Measurements from ENCODE around the gene BEAN1. TPM values are rescaled to one million over a fixed set of nuclear protein-coding genes. Genes with fewer than 3 reads are reported as not detected.
A peak's percentile ranks its signal among the peaks of the same experiment; 100 is the strongest.
"Not testable (repeated sequence)": the region's sequence is repeated elsewhere in the genome, so short reads cannot be mapped to it uniquely, and the experiment has no call there.

BEAN1 gene
- total RNA-seq, 1 donor, result 0.36 TPM

DNA sequence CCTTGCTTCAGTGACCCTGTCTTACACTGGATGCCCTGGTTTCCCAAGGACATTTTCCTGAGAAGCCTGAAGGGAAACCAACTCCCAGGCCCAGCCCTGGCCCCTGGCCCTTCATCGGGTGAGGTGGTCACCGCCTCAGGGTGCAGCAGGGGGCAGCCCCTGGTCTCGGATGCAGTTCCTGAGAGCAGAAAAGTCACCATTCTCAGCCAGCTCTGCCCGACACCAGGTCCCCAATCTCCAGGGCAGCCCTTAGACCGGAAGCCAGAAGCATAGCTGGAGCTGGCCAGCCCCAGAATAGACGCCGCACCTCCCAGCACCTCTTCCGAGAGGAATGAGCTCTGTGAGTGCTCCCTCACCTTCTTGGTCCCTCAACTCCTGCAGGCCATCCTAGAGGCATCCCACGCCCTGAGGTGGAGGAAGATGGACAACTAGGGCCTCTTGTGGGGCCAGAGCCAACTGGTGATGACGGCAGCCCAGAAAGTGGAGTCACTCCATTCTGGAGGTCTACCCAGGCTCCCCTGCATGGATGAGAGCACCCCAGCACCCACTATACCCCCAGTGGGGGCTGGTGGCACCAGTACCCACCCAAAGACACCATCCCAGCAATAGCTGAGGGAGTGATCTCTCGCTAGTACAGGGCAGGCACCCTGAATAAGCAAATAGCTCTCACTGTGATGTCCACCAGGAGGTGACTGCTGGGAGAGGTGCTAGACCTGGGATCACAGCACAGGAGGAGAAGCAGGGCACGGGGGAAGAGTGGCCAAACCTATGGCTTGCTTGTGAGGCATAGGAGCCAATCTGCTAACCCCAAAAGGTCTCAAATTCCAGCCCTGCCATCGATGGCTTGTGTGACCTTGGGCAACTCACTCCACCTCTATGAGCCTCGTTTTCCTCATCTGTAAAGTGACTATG lies 66.7 kb downstream of the BEAN1 start:
- Histone ChIP-seq H3K9me3 (ENCODE audit: low read depth, low read length) (no peaks in the 10 kb centered on the region), H3K4me2 (ENCODE audit: insufficient read depth, low read length) (no peak overlapping the region), H3K4me3 (ENCODE audit: insufficient read depth, low read length) (no peak overlapping the region), H3K27ac (ENCODE audit: low read depth, low read length) (no peak overlapping the region), H3K79me2 (ENCODE audit: insufficient read depth, low read length) (no peaks in the 10 kb centered on the region), H3K27me3 (ENCODE audit: insufficient read depth, low read length) (no peaks in the 10 kb centered on the region), H3K4me1 (ENCODE audit: insufficient read depth, low read length) (peaks cover 6% of the 10 kb centered on the region), H4K20me1 (ENCODE audit: insufficient read depth, low read length) (no peaks in the 10 kb centered on the region), H3K36me3 (ENCODE audit: insufficient read depth, low read length) (no peaks in the 10 kb centered on the region), H2AFZ (ENCODE audit: low read length) (no peak overlapping the region)
- TF ChIP-seq, protein P1, sequence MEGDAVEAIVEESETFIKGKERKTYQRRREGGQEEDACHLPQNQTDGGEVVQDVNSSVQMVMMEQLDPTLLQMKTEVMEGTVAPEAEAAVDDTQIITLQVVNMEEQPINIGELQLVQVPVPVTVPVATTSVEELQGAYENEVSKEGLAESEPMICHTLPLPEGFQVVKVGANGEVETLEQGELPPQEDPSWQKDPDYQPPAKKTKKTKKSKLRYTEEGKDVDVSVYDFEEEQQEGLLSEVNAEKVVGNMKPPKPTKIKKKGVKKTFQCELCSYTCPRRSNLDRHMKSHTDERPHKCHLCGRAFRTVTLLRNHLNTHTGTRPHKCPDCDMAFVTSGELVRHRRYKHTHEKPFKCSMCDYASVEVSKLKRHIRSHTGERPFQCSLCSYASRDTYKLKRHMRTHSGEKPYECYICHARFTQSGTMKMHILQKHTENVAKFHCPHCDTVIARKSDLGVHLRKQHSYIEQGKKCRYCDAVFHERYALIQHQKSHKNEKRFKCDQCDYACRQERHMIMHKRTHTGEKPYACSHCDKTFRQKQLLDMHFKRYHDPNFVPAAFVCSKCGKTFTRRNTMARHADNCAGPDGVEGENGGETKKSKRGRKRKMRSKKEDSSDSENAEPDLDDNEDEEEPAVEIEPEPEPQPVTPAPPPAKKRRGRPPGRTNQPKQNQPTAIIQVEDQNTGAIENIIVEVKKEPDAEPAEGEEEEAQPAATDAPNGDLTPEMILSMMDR (IDR thresholded peaks at IDR 0.05; ENCODE audit: extremely low read depth, low read depth, low read length), result no peak
- DNase-seq (ENCODE audit: insufficient read length, low spot score, missing footprints), result peak; percentile 22

DNA sequence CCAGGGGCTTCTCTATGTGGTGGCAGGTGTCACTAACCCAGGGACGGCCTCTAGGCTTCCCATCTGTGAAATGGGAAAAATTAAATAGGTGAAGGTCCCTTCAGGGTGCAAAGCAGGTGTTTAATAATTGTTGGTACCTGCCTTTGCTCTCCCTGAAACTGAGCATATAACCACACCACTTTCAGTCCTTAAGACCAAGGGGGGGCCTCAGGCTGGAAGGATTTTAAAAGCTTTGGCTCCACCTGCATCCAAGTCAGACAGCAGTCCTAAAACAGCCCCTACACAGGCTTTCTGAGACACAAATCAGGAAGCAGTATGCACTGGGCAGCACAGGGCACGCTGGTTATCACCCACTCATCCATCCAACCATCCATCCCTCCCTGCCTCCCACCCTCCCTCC lies 67.8 kb downstream of the BEAN1 start:
- no peak overlapping the region for H3K27ac ChIP-seq (ENCODE audit: low read depth, low read length)
- DNase-seq (ENCODE audit: insufficient read length, low spot score, missing footprints), result no peak
- no peaks in the 10 kb centered on the region for H3K4me1 ChIP-seq (ENCODE audit: insufficient read depth, low read length)
- H3K79me2 ChIP-seq (ENCODE audit: insufficient read depth, low read length), result no peaks in the 10 kb centered on the region
- no peaks in the 10 kb centered on the region for H3K27me3 ChIP-seq (ENCODE audit: insufficient read depth, low read length)
- no peaks in the 10 kb centered on the region for H3K9me3 ChIP-seq (ENCODE audit: low read depth, low read length)
- no peak overlapping the region for H2AFZ ChIP-seq (ENCODE audit: low read length)
- no peak overlapping the region for H3K4me2 ChIP-seq (ENCODE audit: insufficient read depth, low read length)
- H3K36me3 ChIP-seq (ENCODE audit: insufficient read depth, low read length), result no peaks in the 10 kb centered on the region
- TF ChIP-seq, protein P1 (IDR thresholded peaks at IDR 0.05; ENCODE audit: extremely low read depth, low read depth, low read length), result no peak
- no peak overlapping the region for H3K4me3 ChIP-seq (ENCODE audit: insufficient read depth, low read length)
- no peaks in the 10 kb centered on the region for H4K20me1 ChIP-seq (ENCODE audit: insufficient read depth, low read length)

DNA sequence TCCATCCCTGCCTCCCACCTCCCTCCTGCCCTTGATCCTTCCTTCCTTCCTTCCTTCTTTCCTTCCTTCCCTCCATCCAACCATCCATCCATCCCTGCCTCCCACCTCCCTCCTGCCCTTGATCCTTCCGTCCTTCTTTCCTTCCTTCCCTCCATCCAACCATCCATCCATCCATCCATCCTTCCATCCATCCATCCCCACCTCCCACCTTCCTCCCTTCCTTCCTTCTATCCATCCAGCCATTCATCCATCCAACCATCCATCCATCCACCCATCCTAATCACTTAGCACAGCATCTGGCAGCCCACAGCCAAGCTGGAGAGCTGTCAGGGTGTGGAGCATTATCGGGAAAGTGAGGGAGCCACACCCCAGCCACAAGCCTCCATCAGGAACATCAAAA lies 68.3 kb downstream of the BEAN1 start:
- H4K20me1 ChIP-seq (ENCODE audit: insufficient read depth, low read length), result no peaks in the 10 kb centered on the region
- H3K4me2 ChIP-seq (ENCODE audit: insufficient read depth, low read length), result no peak overlapping the region
- H3K36me3 ChIP-seq (ENCODE audit: insufficient read depth, low read length), result no peaks in the 10 kb centered on the region
- DNase-seq (ENCODE audit: insufficient read length, low spot score, missing footprints), result no peak
- H3K79me2 ChIP-seq (ENCODE audit: insufficient read depth, low read length), result no peaks in the 10 kb centered on the region
- no peak overlapping the region for H2AFZ ChIP-seq (ENCODE audit: low read length)
- no peak overlapping the region for H3K4me3 ChIP-seq (ENCODE audit: insufficient read depth, low read length)
- H3K27me3 ChIP-seq (ENCODE audit: insufficient read depth, low read length), result no peaks in the 10 kb centered on the region
- no peak overlapping the region for H3K27ac ChIP-seq (ENCODE audit: low read depth, low read length)
- H3K4me1 ChIP-seq (ENCODE audit: insufficient read depth, low read length), result no peaks in the 10 kb centered on the region
- TF ChIP-seq, protein P1 (IDR thresholded peaks at IDR 0.05; ENCODE audit: extremely low read depth, low read depth, low read length), result no peak
- H3K9me3 ChIP-seq (ENCODE audit: low read depth, low read length), result no peaks in the 10 kb centered on the region

DNA sequence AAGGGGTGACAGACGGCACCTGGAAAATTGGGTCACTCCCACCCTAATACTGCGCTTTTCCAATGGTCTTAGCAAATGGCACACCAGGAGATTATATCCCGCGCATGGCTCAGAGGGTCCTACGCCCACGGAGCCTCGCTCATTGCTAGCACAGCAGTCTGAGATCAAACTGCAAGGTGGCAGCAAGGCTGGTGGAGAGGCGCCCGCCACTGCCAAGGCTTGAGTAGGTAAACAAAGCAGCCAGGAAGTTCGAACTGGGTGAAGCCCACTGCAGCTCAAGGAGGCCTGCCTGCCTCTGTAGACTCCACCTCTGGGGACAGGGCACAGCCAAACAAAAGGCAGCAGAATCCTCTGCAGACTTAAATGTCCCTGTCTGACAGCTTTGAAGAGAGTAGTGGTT lies 69.1 kb downstream of the BEAN1 start:
- H3K4me1 ChIP-seq (ENCODE audit: insufficient read depth, low read length); H3K36me3 ChIP-seq (ENCODE audit: insufficient read depth, low read length); H3K27me3 ChIP-seq (ENCODE audit: insufficient read depth, low read length); H4K20me1 ChIP-seq (ENCODE audit: insufficient read depth, low read length); H2AFZ ChIP-seq (ENCODE audit: low read length); H3K4me2 ChIP-seq (ENCODE audit: insufficient read depth, low read length); H3K4me3 ChIP-seq (ENCODE audit: insufficient read depth, low read length); H3K27ac ChIP-seq (ENCODE audit: low read depth, low read length); H3K79me2 ChIP-seq (ENCODE audit: insufficient read depth, low read length); DNase-seq (ENCODE audit: insufficient read length, low spot score, missing footprints); H3K9me3 ChIP-seq (ENCODE audit: low read depth, low read length): not testable (repeated sequence)

DNA sequence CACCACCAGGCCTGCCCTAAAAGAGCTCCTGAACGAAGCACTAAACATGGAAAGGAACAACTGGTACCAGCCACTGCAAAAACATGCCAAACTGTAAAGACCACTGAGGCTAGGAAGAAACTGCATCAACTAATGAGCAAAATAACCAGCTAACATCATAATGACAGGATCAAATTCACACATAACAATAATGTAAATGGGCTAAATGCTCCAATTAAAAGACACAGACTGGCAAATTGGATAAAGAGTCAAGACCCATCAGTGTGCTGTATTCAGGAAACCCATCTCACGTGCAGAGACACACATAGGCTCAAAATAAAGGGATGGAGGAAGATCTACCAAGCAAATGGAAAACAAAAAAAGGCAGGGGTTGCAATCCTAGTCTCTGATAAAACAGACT lies 70.8 kb downstream of the BEAN1 start:
- not testable (repeated sequence) for H3K27ac ChIP-seq (ENCODE audit: low read depth, low read length); H3K4me3 ChIP-seq (ENCODE audit: insufficient read depth, low read length); H4K20me1 ChIP-seq (ENCODE audit: insufficient read depth, low read length); H2AFZ ChIP-seq (ENCODE audit: low read length); H3K9me3 ChIP-seq (ENCODE audit: low read depth, low read length); H3K36me3 ChIP-seq (ENCODE audit: insufficient read depth, low read length); H3K27me3 ChIP-seq (ENCODE audit: insufficient read depth, low read length); H3K4me2 ChIP-seq (ENCODE audit: insufficient read depth, low read length); DNase-seq (ENCODE audit: insufficient read length, low spot score, missing footprints); H3K4me1 ChIP-seq (ENCODE audit: insufficient read depth, low read length); H3K79me2 ChIP-seq (ENCODE audit: insufficient read depth, low read length)

DNA sequence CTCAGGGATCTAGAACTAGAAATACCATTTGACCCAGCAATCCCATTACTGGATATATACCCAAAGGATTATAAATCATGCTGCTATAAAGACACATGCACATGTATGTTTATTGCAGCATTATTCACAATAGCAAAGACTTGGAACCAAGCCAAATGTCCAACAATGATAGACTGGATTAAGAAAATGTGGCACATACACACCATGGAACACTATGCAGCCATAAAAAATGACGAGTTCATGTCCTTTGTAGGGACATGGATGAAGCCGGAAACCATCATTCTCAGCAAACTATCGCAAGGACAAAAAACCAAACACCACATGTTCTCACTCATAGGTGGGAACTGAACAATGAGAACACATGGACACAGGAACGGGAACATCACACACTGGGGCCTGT lies 74.5 kb downstream of the BEAN1 start:
- H3K79me2 ChIP-seq (ENCODE audit: insufficient read depth, low read length); H2AFZ ChIP-seq (ENCODE audit: low read length); H3K4me2 ChIP-seq (ENCODE audit: insufficient read depth, low read length); H3K27me3 ChIP-seq (ENCODE audit: insufficient read depth, low read length); DNase-seq (ENCODE audit: insufficient read length, low spot score, missing footprints); H3K4me3 ChIP-seq (ENCODE audit: insufficient read depth, low read length); H3K27ac ChIP-seq (ENCODE audit: low read depth, low read length); H3K9me3 ChIP-seq (ENCODE audit: low read depth, low read length); H4K20me1 ChIP-seq (ENCODE audit: insufficient read depth, low read length); H3K36me3 ChIP-seq (ENCODE audit: insufficient read depth, low read length): not testable (repeated sequence)
- H3K4me1 ChIP-seq (ENCODE audit: insufficient read depth, low read length), result peaks cover 21% of the 10 kb centered on the region

All from osteoblast (primary cell).